MCF 10A (cell line): Measurements from ENCODE around the gene ALDH7A1. TPM values are rescaled to one million over a fixed set of nuclear protein-coding genes. Genes with fewer than 3 reads are reported as not detected.

ENCODE experiments used
- BruUV-seq: library from RNA; stranded (reverse); fragments of 400-500 nt; replicated peaks from 2 replicates; lab custom pipeline; 2021; lab: Mats Ljungman, UMichigan
- CTCF ChIA-PET: fragments of 300-600 bp; sonication (Branson Sonifier 250); formaldehyde crosslinking; extraction: SDS; loops from one replicate; lab custom pipeline; 2021; ENCODE audit warnings: antibody characterized with exemption, inconsistent platforms; lab: Yijun Ruan, JAX
- POLR2A ChIA-PET: fragments of 300-600, 350-650 bp; sonication (Branson Sonifier 250); formaldehyde crosslinking; extraction: SDS; loops from one replicate; lab custom pipeline; 2020; ENCODE audit warnings: antibody characterized with exemption, inconsistent platforms; lab: Yijun Ruan, JAX
- DNase-seq: peaks from one replicate; pipeline ENCODE4 v3.0.0-alpha.2; 2018; ENCODE audit not compliant: unreplicated experiment
- H3K27ac Mint-ChIP-seq: one replicate; pipeline ENCODE4 v1.8.0; 2022; ENCODE audit warnings: mild to moderate bottlenecking, low read depth, mixed read lengths; ENCODE audit not compliant: unreplicated experiment
- H3K27me3 Mint-ChIP-seq: one replicate; pipeline ENCODE4 v1.8.0; 2022; ENCODE audit warnings: mixed read lengths; ENCODE audit not compliant: insufficient read depth, unreplicated experiment
- H3K36me3 Mint-ChIP-seq: one replicate; pipeline ENCODE4 v1.8.0; 2022; ENCODE audit warnings: mild to moderate bottlenecking, moderate library complexity, mixed read lengths; ENCODE audit not compliant: insufficient read depth, unreplicated experiment
- H3K4me1 Mint-ChIP-seq: one replicate; pipeline ENCODE4 v1.8.0; 2022; ENCODE audit warnings: mixed read lengths; ENCODE audit not compliant: insufficient read depth, unreplicated experiment
- H3K4me3 Mint-ChIP-seq: one replicate; pipeline ENCODE4 v1.8.0; 2022; ENCODE audit warnings: mild to moderate bottlenecking, moderate library complexity, mixed read lengths; ENCODE audit not compliant: unreplicated experiment
- H3K9me3 Mint-ChIP-seq: one replicate; pipeline ENCODE4 v1.8.0; 2022; ENCODE audit warnings: mixed read lengths; ENCODE audit not compliant: unreplicated experiment
- intact Hi-C: fragments of 100-400 bp; cut with micrococcal nuclease; formaldehyde crosslinking; loops from 2 replicates; pipeline ENCODE4 v1.14.1; 2022
- total RNA-seq: library from RNA; stranded (reverse); gene quantifications from 2 replicates; pipeline ENCODE4 v1.2.3, GENCODE V29; 2022
- TF ChIP-seq, protein P1 (sequence below): fragments of 200-600 bp; IDR thresholded peaks from one replicate; pipeline ENCODE4 v1.8.0; 2022; ENCODE audit warnings: antibody characterized with exemption, mild to moderate bottlenecking; ENCODE audit not compliant: unreplicated experiment

The ALDH7A1 gene
- total RNA-seq, 1 experiment from 2014 or later, result 89.1 TPM

- H3K27ac Mint-ChIP-seq, result no peak overlapping the region
- intact Hi-C loops, result loop anchor here (10.0 kb wide), 2 partner anchors 300 to 1050 kb away; no protein-coding TSS in a partner anchor
- no peaks in the 10 kb centered on the region for H3K36me3 Mint-ChIP-seq
- no TSS peak for BruUV-seq
- TF ChIP-seq, protein P1, sequence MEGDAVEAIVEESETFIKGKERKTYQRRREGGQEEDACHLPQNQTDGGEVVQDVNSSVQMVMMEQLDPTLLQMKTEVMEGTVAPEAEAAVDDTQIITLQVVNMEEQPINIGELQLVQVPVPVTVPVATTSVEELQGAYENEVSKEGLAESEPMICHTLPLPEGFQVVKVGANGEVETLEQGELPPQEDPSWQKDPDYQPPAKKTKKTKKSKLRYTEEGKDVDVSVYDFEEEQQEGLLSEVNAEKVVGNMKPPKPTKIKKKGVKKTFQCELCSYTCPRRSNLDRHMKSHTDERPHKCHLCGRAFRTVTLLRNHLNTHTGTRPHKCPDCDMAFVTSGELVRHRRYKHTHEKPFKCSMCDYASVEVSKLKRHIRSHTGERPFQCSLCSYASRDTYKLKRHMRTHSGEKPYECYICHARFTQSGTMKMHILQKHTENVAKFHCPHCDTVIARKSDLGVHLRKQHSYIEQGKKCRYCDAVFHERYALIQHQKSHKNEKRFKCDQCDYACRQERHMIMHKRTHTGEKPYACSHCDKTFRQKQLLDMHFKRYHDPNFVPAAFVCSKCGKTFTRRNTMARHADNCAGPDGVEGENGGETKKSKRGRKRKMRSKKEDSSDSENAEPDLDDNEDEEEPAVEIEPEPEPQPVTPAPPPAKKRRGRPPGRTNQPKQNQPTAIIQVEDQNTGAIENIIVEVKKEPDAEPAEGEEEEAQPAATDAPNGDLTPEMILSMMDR, result no peak
- no peaks in the 10 kb centered on the region for H3K9me3 Mint-ChIP-seq
- H3K4me1 Mint-ChIP-seq, result peaks cover 8% of the 10 kb centered on the region
- H3K27me3 Mint-ChIP-seq, result no peaks in the 10 kb centered on the region
- no peak overlapping the region for H3K4me3 Mint-ChIP-seq
- CTCF ChIA-PET, result interaction anchor here (0.6 to 14.6 kb wide), 11 partner anchors 8 to 1580 kb away, joined by 3 to 318 read pairs (median 3); no protein-coding TSS in a partner anchor
- POLR2A ChIA-PET, result interaction anchor here (1.7 to 2.9 kb wide), 2 partner anchors 13 to 181 kb away, joined by 3 to 14 read pairs; no protein-coding TSS in a partner anchor
- DNase-seq, result no peak
Measured at GRCh38 chr5:126534553-126534952, 60.5 kb downstream of the ALDH7A1 start.

DNA sequence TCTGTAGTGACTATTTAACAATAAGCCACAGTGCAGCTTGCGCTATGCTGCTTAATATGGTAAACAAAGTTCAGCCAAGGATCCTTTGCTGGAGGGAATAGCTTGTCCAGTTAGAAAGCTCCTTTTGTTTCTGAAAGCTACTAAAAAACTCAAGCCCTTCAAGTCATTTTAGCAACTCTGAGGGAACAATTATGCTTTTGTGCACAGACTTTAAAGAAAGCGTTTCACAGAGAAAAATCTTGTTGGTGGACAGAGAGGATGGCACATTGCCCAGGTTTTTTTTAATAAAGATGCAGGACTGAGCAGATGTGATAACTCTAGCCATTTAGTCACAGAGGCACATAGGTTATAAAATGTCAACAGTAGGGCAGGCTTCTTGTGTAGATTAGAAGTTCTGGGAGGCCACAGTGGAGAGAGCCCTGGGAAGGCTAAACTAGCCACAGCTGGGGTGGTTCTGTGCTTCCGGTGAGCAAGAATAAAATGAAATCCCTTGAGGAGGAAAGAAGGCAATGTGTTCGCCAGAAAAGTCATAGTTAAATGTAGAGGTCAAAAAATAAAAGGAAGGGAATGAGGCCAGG, 63.4 kb downstream of the ALDH7A1 start:
- BruUV-seq, result no TSS peak
- Mint-ChIP-seq H3K36me3 (no peaks in the 10 kb centered on the region), H3K4me1 (peaks cover 1% of the 10 kb centered on the region), H3K27ac (no peak overlapping the region), H3K4me3 (no peak overlapping the region), H3K27me3 (no peaks in the 10 kb centered on the region), H3K9me3 (no peaks in the 10 kb centered on the region)
- TF ChIP-seq, protein P1, result no peak
- ChIA-PET CTCF (interaction anchor here (0.6 to 14.6 kb wide), 13 partner anchors 8 to 1611 kb away, joined by 3 to 318 read pairs (median 3); no protein-coding TSS in a partner anchor), POLR2A (interaction anchor here (0.6 to 2.9 kb wide), 7 partner anchors 11 to 180 kb away, joined by 3 to 14 read pairs (median 3); no protein-coding TSS in a partner anchor)
- intact Hi-C loops, result loop anchor here (10.0 kb wide), 2 partner anchors 297 to 1047 kb away; no protein-coding TSS in a partner anchor
- no peak for DNase-seq

DNA sequence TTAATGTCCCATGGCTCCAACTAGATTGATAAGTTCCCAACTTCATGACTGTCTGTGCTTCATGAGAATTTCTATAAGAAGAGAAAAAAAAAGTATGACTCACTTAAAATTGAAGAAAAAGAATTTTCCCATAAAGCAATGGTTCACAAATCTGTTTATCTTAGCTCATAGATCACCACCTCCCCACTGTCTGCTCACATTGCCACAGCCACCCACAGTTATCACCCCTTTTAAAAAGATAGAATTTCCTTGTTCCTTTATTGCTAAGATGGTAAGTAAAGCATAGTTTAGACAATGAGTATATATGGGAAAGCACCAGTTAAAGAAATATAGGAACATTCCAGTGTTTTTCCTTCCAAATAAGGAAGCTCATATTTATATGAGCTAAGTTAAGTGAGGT, 67.1 kb downstream of the ALDH7A1 start:
- H3K27me3 Mint-ChIP-seq, result no peaks in the 10 kb centered on the region
- intact Hi-C loops, result no loop called here
- H3K4me3 Mint-ChIP-seq, result no peak overlapping the region
- DNase-seq, result no peak
- no peaks in the 10 kb centered on the region for H3K9me3 Mint-ChIP-seq
- TF ChIP-seq, protein P1, result no peak
- no TSS peak for BruUV-seq
- H3K36me3 Mint-ChIP-seq, result no peaks in the 10 kb centered on the region
- ChIA-PET POLR2A (interaction anchor here (0.6 to 2.1 kb wide), 5 partner anchors 9 to 203 kb away, joined by 3 to 7 read pairs (median 4); partner anchors contain the start of gene GRAMD2B), CTCF (interaction anchor here (0.6 to 2.0 kb wide), 6 partner anchors 11 to 190 kb away, joined by 3 to 7 read pairs (median 4); partner anchors contain the start of gene PHAX)
- no peak overlapping the region for H3K27ac Mint-ChIP-seq
- H3K4me1 Mint-ChIP-seq, result peaks cover 8% of the 10 kb centered on the region

- intact Hi-C loops, result no loop called here
- Mint-ChIP-seq H3K4me1 (peaks cover 8% of the 10 kb centered on the region), H3K27ac (no peak overlapping the region), H3K9me3 (no peaks in the 10 kb centered on the region), H3K36me3 (peaks cover under 1% of the 10 kb centered on the region), H3K27me3 (no peaks in the 10 kb centered on the region), H3K4me3 (no peak overlapping the region)
- CTCF ChIA-PET, result interaction anchor here (0.6 to 2.0 kb wide), 7 partner anchors 12 to 189 kb away, joined by 3 to 7 read pairs (median 4); partner anchors contain the start of genes ALDH7A1 and PHAX
- POLR2A ChIA-PET, result interaction anchor here (0.6 to 2.1 kb wide), 4 partner anchors 8 to 104 kb away, joined by 3 to 7 read pairs (median 4); partner anchors contain the start of gene GRAMD2B
- no peak for DNase-seq
- TF ChIP-seq, protein P1, result no peak
- no TSS peak for BruUV-seq
Measured at GRCh38 chr5:126527158-126527557, 67.9 kb downstream of the ALDH7A1 start.
